Neural progenitor cell (in vitro differentiated cells): ENCODE measurements around the gene C19orf25.

Source experiments
- EZH2 ChIP-seq: fragments of 200-600 bp; sonication (generic); IDR thresholded peaks from 2 replicates; pipeline ENCODE4 v1.6.1; 2017; ENCODE audit warnings: antibody characterized with exemption, mild to moderate bottlenecking, moderate library complexity
- EZH2phosphoT487 ChIP-seq: fragments of 200-600 bp; sonication (generic); IDR thresholded peaks from 2 replicates; pipeline ENCODE4 v1.6.1; 2017; ENCODE audit warnings: antibody characterized with exemption
- TF ChIP-seq, protein P1 (sequence below): fragments of 200-600 bp; sonication (generic); IDR thresholded peaks from 2 replicates; pipeline ENCODE4 v1.5.1; 2017; ENCODE audit warnings: antibody characterized with exemption, mild to moderate bottlenecking

- TF ChIP-seq EZH2phosphoT487 (peak; percentile 26), EZH2 (peak; percentile 38)
- TF ChIP-seq, protein P1, sequence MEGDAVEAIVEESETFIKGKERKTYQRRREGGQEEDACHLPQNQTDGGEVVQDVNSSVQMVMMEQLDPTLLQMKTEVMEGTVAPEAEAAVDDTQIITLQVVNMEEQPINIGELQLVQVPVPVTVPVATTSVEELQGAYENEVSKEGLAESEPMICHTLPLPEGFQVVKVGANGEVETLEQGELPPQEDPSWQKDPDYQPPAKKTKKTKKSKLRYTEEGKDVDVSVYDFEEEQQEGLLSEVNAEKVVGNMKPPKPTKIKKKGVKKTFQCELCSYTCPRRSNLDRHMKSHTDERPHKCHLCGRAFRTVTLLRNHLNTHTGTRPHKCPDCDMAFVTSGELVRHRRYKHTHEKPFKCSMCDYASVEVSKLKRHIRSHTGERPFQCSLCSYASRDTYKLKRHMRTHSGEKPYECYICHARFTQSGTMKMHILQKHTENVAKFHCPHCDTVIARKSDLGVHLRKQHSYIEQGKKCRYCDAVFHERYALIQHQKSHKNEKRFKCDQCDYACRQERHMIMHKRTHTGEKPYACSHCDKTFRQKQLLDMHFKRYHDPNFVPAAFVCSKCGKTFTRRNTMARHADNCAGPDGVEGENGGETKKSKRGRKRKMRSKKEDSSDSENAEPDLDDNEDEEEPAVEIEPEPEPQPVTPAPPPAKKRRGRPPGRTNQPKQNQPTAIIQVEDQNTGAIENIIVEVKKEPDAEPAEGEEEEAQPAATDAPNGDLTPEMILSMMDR, result no peak
These were observed 29.3 kb downstream of the C19orf25 start, which contains the start of gene APC2 for GRCh38 chr19:1449467-1450442.
